GM20431 (cell line): ENCODE measurements around the gene NFATC2.

Experiments used
- in situ Hi-C: fragments of 300-500 bp; cut with MseI, MboI; formaldehyde crosslinking; loops from one replicate; pipeline ENCODE4 v1.15.0; 2020; ENCODE audit warnings: low sequenced_read_pairs; ENCODE audit not compliant: unreplicated experiment

NFATC2 gene

GRCh38 chr20:51404297-51405060, 138.0 kb downstream of the NFATC2 start:
- in situ Hi-C loops, result no loop called here

GRCh38 chr20:51403466-51404220, 138.9 kb downstream of the NFATC2 start:
- in situ Hi-C loops, result no loop called here

GRCh38 chr20:51402201-51402600, 140.3 kb downstream of the NFATC2 start:
- in situ Hi-C loops, result no loop called here

GRCh38 chr20:51401496-51401895, 141.0 kb downstream of the NFATC2 start:
- in situ Hi-C loops, result no loop called here

- in situ Hi-C loops, result no loop called here
These were observed 142.2 kb downstream of the NFATC2 start for GRCh38 chr20:51400051-51400926.

- in situ Hi-C loops, result no loop called here
These were observed 143.3 kb downstream of the NFATC2 start for GRCh38 chr20:51399006-51399890.

GRCh38 chr20:51398552-51398951, 144.0 kb downstream of the NFATC2 start:
- in situ Hi-C loops, result no loop called here

GRCh38 chr20:51398083-51398482, 144.4 kb downstream of the NFATC2 start:
- in situ Hi-C loops, result no loop called here

- in situ Hi-C loops, result no loop called here
These were observed 145.4 kb downstream of the NFATC2 start for GRCh38 chr20:51397137-51397536.

GRCh38 chr20:51396365-51396909, 146.1 kb downstream of the NFATC2 start:
- in situ Hi-C loops, result no loop called here

- in situ Hi-C loops, result no loop called here
These were observed 147.8 kb downstream of the NFATC2 start for GRCh38 chr20:51394706-51395105.

- in situ Hi-C loops, result no loop called here
These were observed 148.9 kb downstream of the NFATC2 start for GRCh38 chr20:51393571-51393970.

GRCh38 chr20:51392614-51393186, 149.8 kb downstream of the NFATC2 start:
- in situ Hi-C loops, result no loop called here

- in situ Hi-C loops, result no loop called here
These were observed 150.6 kb downstream of the NFATC2 start for GRCh38 chr20:51391926-51392325.

GRCh38 chr20:51389543-51390264, 152.8 kb downstream of the NFATC2 start:
- in situ Hi-C loops, result no loop called here

GRCh38 chr20:51388756-51389542, 153.6 kb downstream of the NFATC2 start:
- in situ Hi-C loops, result no loop called here

- in situ Hi-C loops, result no loop called here
These were observed 154.3 kb downstream of the NFATC2 start for GRCh38 chr20:51388227-51388626.
